Hematopoietic multipotent progenitor cell (in vitro differentiated cells): ENCODE results near the gene MPP4. TPM values are rescaled to one million over a fixed set of nuclear protein-coding genes. Genes with fewer than 3 reads are reported as not detected.
A peak's percentile ranks its signal among the peaks of the same experiment; 100 is the strongest.
"Not testable (repeated sequence)": the region's sequence is repeated elsewhere in the genome, so short reads cannot be mapped to it uniquely, and the experiment has no call there.

Source experiments
- DNase-seq, 3 donors: peaks; one replicate each; pipeline ENCODE4 v3.0.0-alpha.2; 2011 to 2015; ENCODE audit warnings: low read depth in 2 of 3, low spot score in 2 of 3
- total RNA-seq: library from RNA; depleted of rRNA; stranded (reverse); fragments of >200 nt; gene quantifications from one replicate; pipeline ENCODE4 v1.2.3, GENCODE V29; 2012

Gene MPP4
- total RNA-seq, 1 donor: under 0.01 TPM

GRCh38 chr2:201674298-201674697 is 24.1 kb downstream of the MPP4 start:
- DNase-seq: no peak

- no peak for DNase-seq
Observed at GRCh38 chr2:201673546-201673945, 24.9 kb downstream of the MPP4 start.

GRCh38 chr2:201671205-201671604 is 27.2 kb downstream of the MPP4 start:
- not testable (repeated sequence) for DNase-seq

- DNase-seq: no peak
Observed at GRCh38 chr2:201669865-201670264, 28.6 kb downstream of the MPP4 start.

- DNase-seq: no peak
Observed at GRCh38 chr2:201668402-201668910, 30.0 kb downstream of the MPP4 start.

- no peak for DNase-seq
Observed at GRCh38 chr2:201664334-201664733, 34.1 kb downstream of the MPP4 start.

- no peak for DNase-seq
Observed at GRCh38 chr2:201661366-201661765, 37.1 kb downstream of the MPP4 start.

- no peak for DNase-seq
Observed at GRCh38 chr2:201660293-201660895, 38.0 kb downstream of the MPP4 start.

- no peak for DNase-seq
Observed at GRCh38 chr2:201656740-201657139, 41.7 kb downstream of the MPP4 start.

GRCh38 chr2:201656102-201656501 is 42.3 kb downstream of the MPP4 start:
- DNase-seq: no peak

- no peak for DNase-seq
Observed at GRCh38 chr2:201654616-201655384, 43.6 kb downstream of the MPP4 start.

GRCh38 chr2:201653221-201653620 is 45.2 kb downstream of the MPP4 start:
- no peak for DNase-seq

GRCh38 chr2:201649442-201649841 is 49.0 kb downstream of the MPP4 start:
- no peak for DNase-seq

GRCh38 chr2:201647431-201647830 is 51.0 kb downstream of the MPP4 start:
- DNase-seq: no peak

- no peak for DNase-seq
Observed at GRCh38 chr2:201644001-201644400, 54.4 kb downstream of the MPP4 start.

GRCh38 chr2:201643216-201643890 is 55.1 kb downstream of the MPP4 start, which contains the start of gene TMEM237:
Gene TMEM237 (minus strand): TSS chr2:201643503. CDS start chr2:201643400, 103 bp downstream.
- DNase-seq: peak in 2 of 3 donors; percentile 44 to 53

- DNase-seq: peak; percentile 74 to 88 (median 86)
Observed at GRCh38 chr2:201642579-201643215, 55.7 kb downstream of the MPP4 start.

GRCh38 chr2:201642086-201642578 is 56.3 kb downstream of the MPP4 start:
- DNase-seq: no peak

- no peak for DNase-seq
Observed at GRCh38 chr2:201639205-201639604, 59.2 kb downstream of the MPP4 start.

GRCh38 chr2:201638326-201638725 is 60.1 kb downstream of the MPP4 start:
- DNase-seq: no peak
